IMR-90 (cell line): Measurements from ENCODE around the gene HMGCL.

ENCODE experiments used
- BHLHE40 ChIP-seq: fragments of 150-350 bp; IDR thresholded peaks from 2 replicates; pipeline ENCODE4 v1.6.1; 2016; ENCODE audit warnings: mild to moderate bottlenecking, low read depth, low read length
- FOS ChIP-seq: fragments of 150-350 bp; IDR thresholded peaks from 2 replicates; pipeline ENCODE4 v1.6.1; 2016; ENCODE audit warnings: low read depth, low read length
- MXI1 ChIP-seq: IDR thresholded peaks from 2 replicates; pipeline ENCODE4 v1.6.1; 2012; ENCODE audit warnings: low read depth, mild to moderate bottlenecking, low read length, moderate library complexity, borderline replicate concordance
- POLR2A ChIP-seq: IDR thresholded peaks from 2 replicates; pipeline ENCODE4 v1.6.1; 2012; ENCODE audit warnings: mild to moderate bottlenecking, low read depth, low read length
- RCOR1 ChIP-seq: IDR thresholded peaks from 2 replicates; pipeline ENCODE4 v1.6.1; 2012; ENCODE audit warnings: mild to moderate bottlenecking, low read length, improper control_type of control experiment; ENCODE audit not compliant: insufficient replicate concordance
- RFX5 ChIP-seq: IDR thresholded peaks from 2 replicates; pipeline ENCODE4 v1.8.0; 2012; ENCODE audit warnings: low read depth, mild to moderate bottlenecking, low read length, moderate library complexity
- SMC3 ChIP-seq: fragments of 150-350 bp; IDR thresholded peaks from 2 replicates; pipeline ENCODE4 v1.6.1; 2016; ENCODE audit warnings: low read depth, mild to moderate bottlenecking, antibody characterized with exemption, low read length, moderate library complexity
- TF ChIP-seq, protein P1 (sequence below): conservative IDR thresholded peaks from 2 replicates; pipeline ENCODE4 v1.5.1; 2012; ENCODE audit warnings: mild to moderate bottlenecking, low read depth, low read length, improper control_type of control experiment

DNA sequence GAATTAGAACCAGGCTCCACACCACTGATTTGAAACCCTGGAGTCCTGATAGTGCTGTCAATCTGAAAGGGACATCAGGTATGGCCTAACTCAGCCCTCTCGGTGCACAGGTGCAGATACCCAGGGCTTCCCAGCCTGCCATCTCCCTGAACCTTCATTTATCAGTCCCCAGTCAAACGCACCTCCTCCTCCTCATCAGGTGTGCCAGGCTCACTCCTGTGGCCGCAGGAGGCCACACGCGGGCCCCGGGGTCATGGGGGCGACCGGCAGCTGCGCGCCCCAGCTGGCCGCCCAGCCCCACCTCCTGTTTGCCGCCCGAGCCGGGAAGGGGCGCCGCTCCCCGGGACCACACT is 42.3 kb upstream of the HMGCL start:
- TF ChIP-seq, protein P1, sequence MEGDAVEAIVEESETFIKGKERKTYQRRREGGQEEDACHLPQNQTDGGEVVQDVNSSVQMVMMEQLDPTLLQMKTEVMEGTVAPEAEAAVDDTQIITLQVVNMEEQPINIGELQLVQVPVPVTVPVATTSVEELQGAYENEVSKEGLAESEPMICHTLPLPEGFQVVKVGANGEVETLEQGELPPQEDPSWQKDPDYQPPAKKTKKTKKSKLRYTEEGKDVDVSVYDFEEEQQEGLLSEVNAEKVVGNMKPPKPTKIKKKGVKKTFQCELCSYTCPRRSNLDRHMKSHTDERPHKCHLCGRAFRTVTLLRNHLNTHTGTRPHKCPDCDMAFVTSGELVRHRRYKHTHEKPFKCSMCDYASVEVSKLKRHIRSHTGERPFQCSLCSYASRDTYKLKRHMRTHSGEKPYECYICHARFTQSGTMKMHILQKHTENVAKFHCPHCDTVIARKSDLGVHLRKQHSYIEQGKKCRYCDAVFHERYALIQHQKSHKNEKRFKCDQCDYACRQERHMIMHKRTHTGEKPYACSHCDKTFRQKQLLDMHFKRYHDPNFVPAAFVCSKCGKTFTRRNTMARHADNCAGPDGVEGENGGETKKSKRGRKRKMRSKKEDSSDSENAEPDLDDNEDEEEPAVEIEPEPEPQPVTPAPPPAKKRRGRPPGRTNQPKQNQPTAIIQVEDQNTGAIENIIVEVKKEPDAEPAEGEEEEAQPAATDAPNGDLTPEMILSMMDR: no peak
- TF ChIP-seq POLR2A (no peak), RFX5 (no peak), BHLHE40 (no peak), FOS (no peak), MXI1 (no peak), SMC3 (no peak), RCOR1 (no peak)
